Measurements from ENCODE around the gene SHKBP1. TPM values are rescaled to one million over a fixed set of nuclear protein-coding genes. Genes with fewer than 3 reads are reported as not detected.

The SHKBP1 gene
- total and polyA plus RNA-seq, 2 experiments from 2014 or later = 63.6 to 83.4 TPM

- peaks cover 3% of the 10 kb centered on the region for H3K36me3 ChIP-seq
- H3K27ac ChIP-seq = no peak overlapping the region
- no peak for DNase-seq (ENCODE audit: low read depth in 1 of 2, low spot score in 1 of 2)
- no peak overlapping the region for H3K4me3 ChIP-seq
- no peaks in the 10 kb centered on the region for H3K4me1 ChIP-seq (ENCODE audit: low read depth)
- H3K9me3 ChIP-seq (ENCODE audit: low read depth) = no peaks in the 10 kb centered on the region
- no peak for TF ChIP-seq CTCF (IDR thresholded peaks at IDR 0.05; ENCODE audit: low read depth, low read length)
- H3K27me3 ChIP-seq = no peaks in the 10 kb centered on the region
Measured at GRCh38 chr19:40629346-40629745, 52.7 kb downstream of the SHKBP1 start.

- H3K36me3 ChIP-seq = peaks cover 3% of the 10 kb centered on the region
- H3K27me3 ChIP-seq = peaks cover 2% of the 10 kb centered on the region
- no peak overlapping the region for H3K4me3 ChIP-seq
- no peaks in the 10 kb centered on the region for H3K9me3 ChIP-seq (ENCODE audit: low read depth)
- no peak overlapping the region for H3K27ac ChIP-seq
- H3K4me1 ChIP-seq (ENCODE audit: low read depth) = no peaks in the 10 kb centered on the region
- no peak for TF ChIP-seq CTCF (IDR thresholded peaks at IDR 0.05; ENCODE audit: low read depth, low read length)
- DNase-seq (ENCODE audit: low read depth in 1 of 2, low spot score in 1 of 2) = no peak
Measured at GRCh38 chr19:40630571-40631160, 54.0 kb downstream of the SHKBP1 start.

- Histone ChIP-seq H3K27ac (no peak overlapping the region), H3K36me3 (peaks cover 3% of the 10 kb centered on the region), H3K27me3 (peaks cover 7% of the 10 kb centered on the region), H3K4me3 (no peak overlapping the region), H3K9me3 (ENCODE audit: low read depth) (no peaks in the 10 kb centered on the region), H3K4me1 (ENCODE audit: low read depth) (no peaks in the 10 kb centered on the region)
- no peak for DNase-seq (ENCODE audit: low read depth in 1 of 2, low spot score in 1 of 2)
- TF ChIP-seq CTCF (IDR thresholded peaks at IDR 0.05; ENCODE audit: low read depth, low read length) = no peak
Measured at GRCh38 chr19:40632311-40633036, 55.8 kb downstream of the SHKBP1 start.

GRCh38 chr19:40633207-40633606 lies 56.5 kb downstream of the SHKBP1 start:
- peaks cover 7% of the 10 kb centered on the region for H3K27me3 ChIP-seq
- H3K9me3 ChIP-seq (ENCODE audit: low read depth) = no peaks in the 10 kb centered on the region
- peaks cover 3% of the 10 kb centered on the region for H3K36me3 ChIP-seq
- no peaks in the 10 kb centered on the region for H3K4me1 ChIP-seq (ENCODE audit: low read depth)
- no peak for DNase-seq (ENCODE audit: low read depth in 1 of 2, low spot score in 1 of 2)
- no peak overlapping the region for H3K4me3 ChIP-seq
- H3K27ac ChIP-seq = no peak overlapping the region
- no peak for TF ChIP-seq CTCF (IDR thresholded peaks at IDR 0.05; ENCODE audit: low read depth, low read length)

- TF ChIP-seq CTCF (IDR thresholded peaks at IDR 0.05; ENCODE audit: low read depth, low read length) = no peak
Measured at GRCh38 chr19:40638327-40638726, 61.7 kb downstream of the SHKBP1 start.

More at GRCh38 chr19:40638327-40638726, 61.7 kb downstream of the SHKBP1 start:
- H3K36me3 ChIP-seq = no peaks in the 10 kb centered on the region
- no peak overlapping the region for H3K4me3 ChIP-seq
- no peak overlapping the region for H3K27ac ChIP-seq
- no peak for DNase-seq (ENCODE audit: low read depth in 1 of 2, low spot score in 1 of 2)
- H3K9me3 ChIP-seq (ENCODE audit: low read depth) = no peaks in the 10 kb centered on the region
- H3K4me1 ChIP-seq (ENCODE audit: low read depth) = peaks cover 14% of the 10 kb centered on the region
- peaks cover 7% of the 10 kb centered on the region for H3K27me3 ChIP-seq

All from cardiac muscle cell (in vitro differentiated cells and primary cell).